IPS-NIHi7 (cell line): ENCODE measurements around the gene ERBB4.
"Not testable (repeated sequence)": the region's sequence is repeated elsewhere in the genome, so short reads cannot be mapped to it uniquely, and the experiment has no call there.

Experiments used
- DNase-seq: peaks from one replicate; pipeline ENCODE4 v3.0.0; 2012; ENCODE audit warnings: mixed read lengths; ENCODE audit errors: extremely low spot score

The ERBB4 gene

GRCh38 chr2:211611621-211612020 lies 927.0 kb downstream of the ERBB4 start:
- DNase-seq, result no peak

GRCh38 chr2:211611061-211611518 lies 927.5 kb downstream of the ERBB4 start:
- no peak for DNase-seq

GRCh38 chr2:211609127-211609526 lies 929.5 kb downstream of the ERBB4 start:
- no peak for DNase-seq

- no peak for DNase-seq
Measured at GRCh38 chr2:211599146-211599545, 939.5 kb downstream of the ERBB4 start.

GRCh38 chr2:211598238-211598637 lies 940.4 kb downstream of the ERBB4 start:
- DNase-seq, result no peak

- not testable (repeated sequence) for DNase-seq
Measured at GRCh38 chr2:211592006-211592405, 946.6 kb downstream of the ERBB4 start.

- no peak for DNase-seq
Measured at GRCh38 chr2:211591426-211591825, 947.2 kb downstream of the ERBB4 start.

GRCh38 chr2:211568439-211568838 lies 970.2 kb downstream of the ERBB4 start:
- no peak for DNase-seq

- DNase-seq, result no peak
Measured at GRCh38 chr2:211564441-211564840, 974.2 kb downstream of the ERBB4 start.

GRCh38 chr2:211545582-211545981 lies 993.0 kb downstream of the ERBB4 start:
- DNase-seq, result no peak

GRCh38 chr2:211534632-211535031 lies 1004.0 kb downstream of the ERBB4 start:
- no peak for DNase-seq

GRCh38 chr2:211524248-211524647 lies 1014.4 kb downstream of the ERBB4 start:
- not testable (repeated sequence) for DNase-seq

- DNase-seq, result no peak
Measured at GRCh38 chr2:211516537-211516936, 1022.1 kb downstream of the ERBB4 start.

- DNase-seq, result no peak
Measured at GRCh38 chr2:211514049-211514448, 1024.6 kb downstream of the ERBB4 start.

GRCh38 chr2:211513446-211513845 lies 1025.2 kb downstream of the ERBB4 start:
- peak; percentile 18 for DNase-seq

GRCh38 chr2:211512806-211513205 lies 1025.8 kb downstream of the ERBB4 start:
- DNase-seq, result no peak

- DNase-seq, result no peak
Measured at GRCh38 chr2:211503856-211504255, 1034.7 kb downstream of the ERBB4 start.

- no peak for DNase-seq
Measured at GRCh38 chr2:211503198-211503597, 1035.4 kb downstream of the ERBB4 start.

- DNase-seq, result no peak
Measured at GRCh38 chr2:211498551-211499205, 1039.9 kb downstream of the ERBB4 start.

GRCh38 chr2:211495339-211495738 lies 1043.3 kb downstream of the ERBB4 start:
- no peak for DNase-seq

- DNase-seq, result no peak
Measured at GRCh38 chr2:211494536-211494935, 1044.1 kb downstream of the ERBB4 start.

GRCh38 chr2:211494085-211494484 lies 1044.5 kb downstream of the ERBB4 start:
- DNase-seq, result no peak

GRCh38 chr2:211487733-211488132 lies 1050.9 kb downstream of the ERBB4 start:
- DNase-seq, result no peak

GRCh38 chr2:211479536-211480150 lies 1059.0 kb downstream of the ERBB4 start:
- DNase-seq, result no peak
